Measurements from ENCODE around the gene EPHB2.

EPHB2 gene

DNA sequence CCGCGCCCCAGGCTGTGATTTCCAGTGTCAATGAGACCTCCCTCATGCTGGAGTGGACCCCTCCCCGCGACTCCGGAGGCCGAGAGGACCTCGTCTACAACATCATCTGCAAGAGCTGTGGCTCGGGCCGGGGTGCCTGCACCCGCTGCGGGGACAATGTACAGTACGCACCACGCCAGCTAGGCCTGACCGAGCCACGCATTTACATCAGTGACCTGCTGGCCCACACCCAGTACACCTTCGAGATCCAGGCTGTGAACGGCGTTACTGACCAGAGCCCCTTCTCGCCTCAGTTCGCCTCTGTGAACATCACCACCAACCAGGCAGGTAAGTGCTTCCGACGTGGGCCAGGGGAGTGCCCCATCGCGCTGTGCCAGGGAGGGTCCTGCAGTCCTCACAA, 154.2 kb downstream of the EPHB2 start:
- DNase-seq, result no peak

DNA sequence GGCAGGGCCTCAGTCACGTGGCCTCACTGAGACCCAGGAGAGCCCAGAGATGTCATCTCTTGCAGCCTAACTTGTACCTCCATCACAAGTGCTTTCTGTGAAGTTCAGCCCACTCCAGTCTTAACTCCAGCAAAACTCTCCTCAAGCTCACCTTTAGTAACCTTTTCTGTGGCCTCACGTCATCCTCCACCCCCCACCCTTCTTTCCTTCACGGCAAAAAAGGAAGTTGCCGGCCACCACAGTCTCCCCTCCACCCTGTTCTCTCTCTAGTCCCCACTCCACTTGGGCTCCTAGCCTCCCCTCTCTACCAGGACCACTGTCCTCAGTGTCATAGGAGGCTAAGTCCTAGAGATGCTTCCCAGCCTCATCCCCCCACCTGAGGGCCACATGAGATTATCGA, 155.1 kb downstream of the EPHB2 start:
- DNase-seq, result no peak

DNA sequence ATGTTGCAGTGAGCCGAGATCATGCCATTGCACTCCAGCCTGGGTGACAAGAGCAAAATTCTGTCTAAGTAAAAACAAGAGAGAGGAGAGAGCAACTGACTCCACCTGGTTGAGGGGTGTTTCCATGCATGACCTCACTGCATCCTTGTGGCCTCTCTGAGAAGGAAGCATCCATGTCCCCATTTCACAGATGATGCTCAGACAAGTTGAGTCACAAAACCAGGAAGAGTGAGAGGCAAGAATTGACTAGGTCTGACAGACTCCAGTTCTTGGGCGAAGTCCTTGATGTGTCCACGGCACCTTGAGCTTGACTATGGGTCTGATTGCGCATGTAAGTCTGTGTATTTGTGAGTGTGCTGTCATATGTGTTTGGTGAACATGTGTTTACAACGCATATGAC, 156.2 kb downstream of the EPHB2 start:
- DNase-seq, result no peak

DNA sequence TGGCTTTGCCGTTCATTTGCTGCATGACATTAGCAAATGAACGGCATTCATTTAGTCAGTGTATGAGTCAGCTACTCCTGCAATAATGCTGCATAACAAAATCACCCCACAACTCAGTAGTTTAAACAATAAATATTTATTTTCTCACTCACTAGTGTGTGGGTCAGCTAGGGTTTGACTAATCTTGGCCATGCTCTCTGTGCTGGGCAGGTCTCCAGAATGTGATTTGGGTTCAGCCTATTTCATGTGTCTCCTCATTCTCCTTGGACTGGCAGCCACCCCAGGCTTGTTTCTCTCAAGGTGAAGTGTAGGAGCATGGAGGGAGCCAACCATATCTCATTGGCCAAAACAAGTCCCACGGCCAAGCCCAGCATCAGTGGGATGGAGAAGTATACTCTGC, 157.7 kb downstream of the EPHB2 start:
- DNase-seq, result no peak

DNA sequence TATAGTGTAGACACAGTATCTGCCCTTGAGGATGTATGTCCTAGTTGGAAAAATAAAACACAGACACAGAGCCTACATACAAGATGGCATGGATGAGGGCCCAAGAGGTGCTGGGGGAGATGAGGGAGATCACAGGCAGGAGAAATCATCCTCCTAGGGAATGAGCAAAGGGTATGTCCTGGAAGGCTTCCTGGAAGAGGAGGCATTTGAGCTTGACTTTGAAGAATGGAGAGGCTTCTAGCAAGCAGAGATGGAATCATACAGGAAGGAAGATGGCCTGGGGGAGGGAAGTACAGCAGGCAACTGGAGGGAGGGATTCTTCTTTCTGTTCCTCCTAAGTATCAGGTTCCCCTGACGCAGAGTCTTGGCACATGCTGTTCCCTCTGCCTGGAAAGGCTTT, 158.7 kb downstream of the EPHB2 start:
- DNase-seq, result no peak

DNA sequence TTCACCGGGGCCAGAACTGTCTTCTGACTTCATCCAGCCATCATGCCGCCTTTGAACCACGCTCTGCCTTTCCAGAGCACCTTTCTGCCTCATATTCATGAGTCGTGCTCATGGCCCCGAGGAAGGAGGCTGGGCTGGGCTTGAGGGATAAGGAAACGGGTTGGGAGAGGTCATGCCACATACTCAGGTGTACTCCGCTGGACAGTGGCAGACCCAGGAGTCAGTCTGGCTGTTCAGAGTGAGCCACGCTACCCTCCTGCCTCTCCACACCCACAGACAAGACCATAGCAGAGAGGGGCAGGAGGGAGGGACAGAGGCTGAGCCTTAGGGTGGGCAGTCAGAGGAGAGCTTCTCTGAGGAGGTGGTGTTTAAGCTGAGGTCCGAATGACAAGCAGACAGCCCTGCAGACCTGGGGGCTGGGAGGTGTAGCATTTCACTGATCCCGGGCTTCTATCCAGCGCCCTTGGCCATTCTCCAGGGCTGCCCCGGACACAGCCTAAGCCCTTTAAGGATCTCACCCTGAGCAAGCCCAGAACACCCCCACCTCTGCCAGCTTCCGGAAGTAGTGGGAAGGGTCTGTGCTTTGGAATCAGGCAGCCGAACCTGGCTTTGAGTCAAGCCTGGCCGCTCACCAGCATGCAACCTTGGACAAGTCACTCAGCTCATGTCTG, 159.7 kb downstream of the EPHB2 start:
- DNase-seq, result peak; percentile 29

DNA sequence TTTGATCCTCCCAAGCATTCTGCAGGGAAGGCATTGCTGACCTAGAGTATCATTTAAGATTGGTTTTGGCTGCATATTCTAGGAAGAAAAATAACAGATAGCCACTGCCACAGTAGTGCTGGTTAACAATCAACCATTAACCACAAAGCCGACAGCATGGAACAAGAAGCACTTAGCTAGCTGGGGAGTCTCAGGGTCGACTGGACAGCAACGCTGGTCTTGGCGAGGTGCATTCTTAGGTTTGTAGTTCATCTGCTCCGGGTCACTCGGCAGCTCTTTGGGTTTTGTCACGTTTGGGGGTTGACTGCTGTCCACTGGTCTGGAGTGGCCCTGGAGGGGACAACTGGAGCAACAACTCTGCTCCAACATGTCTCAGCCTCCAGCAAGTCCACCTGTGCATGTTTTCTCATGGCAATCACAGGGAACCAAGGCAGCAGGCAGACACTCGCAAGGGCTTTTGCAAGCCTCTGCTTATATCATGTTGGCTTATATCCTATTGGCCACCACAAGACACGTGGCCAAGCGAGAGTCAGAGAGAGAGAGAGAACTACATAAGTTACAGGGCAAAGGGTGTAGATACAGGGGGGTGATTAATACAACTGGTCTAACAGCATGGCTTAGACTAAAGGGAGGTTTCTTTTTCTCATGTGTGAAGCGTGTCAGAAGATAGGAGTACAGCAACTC, 162.5 kb downstream of the EPHB2 start:
- peak; percentile 86 for DNase-seq

DNA sequence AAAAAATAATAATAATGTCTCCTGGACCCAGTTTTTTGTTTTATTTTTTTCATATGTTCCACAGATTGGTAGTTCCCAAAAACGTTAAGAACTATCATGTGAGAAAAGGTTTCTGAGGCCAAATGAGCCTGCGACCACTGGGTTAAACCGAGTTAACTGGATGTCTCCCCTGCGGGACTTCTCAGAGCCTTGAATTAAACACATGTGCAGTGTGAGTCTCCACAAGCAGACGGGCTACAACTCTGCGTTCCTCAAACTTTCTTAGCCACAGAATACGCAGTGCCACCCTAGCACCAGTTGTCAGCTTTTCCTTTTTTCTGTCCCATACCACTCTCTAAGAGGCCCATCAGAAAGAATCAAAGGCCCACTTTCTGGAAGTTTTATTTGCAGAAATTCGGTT, 164.1 kb downstream of the EPHB2 start:
- no peak for DNase-seq

DNA sequence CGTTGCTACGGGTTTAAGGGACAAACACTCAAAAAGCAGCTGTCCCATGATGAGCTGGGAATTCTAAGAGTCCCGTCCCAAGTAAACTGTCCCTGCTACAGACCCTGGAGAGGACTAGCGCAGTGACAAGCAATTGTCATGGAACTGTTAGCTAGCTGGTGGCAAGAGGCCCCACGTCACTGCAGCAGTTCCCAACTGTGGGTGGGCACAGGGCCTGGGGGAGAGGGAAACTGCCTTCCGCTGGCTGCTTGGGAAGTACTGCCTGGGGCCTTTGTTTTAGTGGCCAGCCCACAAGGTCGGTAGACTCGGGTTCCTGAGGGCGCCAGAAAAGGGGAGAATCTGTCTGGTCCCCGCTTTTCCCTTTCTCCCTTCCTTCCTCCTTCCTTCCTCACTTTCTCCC, 164.6 kb downstream of the EPHB2 start:
- DNase-seq, result no peak

DNA sequence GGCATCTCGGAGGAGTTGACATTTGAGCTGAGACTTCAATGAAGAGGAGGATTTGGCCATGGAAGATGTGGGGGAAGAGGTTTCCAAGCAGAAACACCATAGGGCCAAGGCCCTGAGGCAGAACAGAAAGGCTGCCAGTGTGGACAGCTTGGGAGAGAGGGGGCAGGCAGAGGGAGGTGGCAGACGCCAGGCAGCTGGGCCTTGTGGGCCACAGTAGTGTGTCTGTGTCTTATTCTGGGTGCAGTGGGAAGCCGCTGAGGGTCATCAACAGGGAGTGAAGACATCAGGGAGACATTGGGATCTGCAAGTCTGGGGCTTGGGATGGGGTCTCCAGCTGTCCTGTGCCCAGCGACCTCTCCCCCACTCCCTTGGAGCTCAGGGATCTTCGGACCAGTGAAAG, 165.2 kb downstream of the EPHB2 start:
- DNase-seq, result no peak

DNA sequence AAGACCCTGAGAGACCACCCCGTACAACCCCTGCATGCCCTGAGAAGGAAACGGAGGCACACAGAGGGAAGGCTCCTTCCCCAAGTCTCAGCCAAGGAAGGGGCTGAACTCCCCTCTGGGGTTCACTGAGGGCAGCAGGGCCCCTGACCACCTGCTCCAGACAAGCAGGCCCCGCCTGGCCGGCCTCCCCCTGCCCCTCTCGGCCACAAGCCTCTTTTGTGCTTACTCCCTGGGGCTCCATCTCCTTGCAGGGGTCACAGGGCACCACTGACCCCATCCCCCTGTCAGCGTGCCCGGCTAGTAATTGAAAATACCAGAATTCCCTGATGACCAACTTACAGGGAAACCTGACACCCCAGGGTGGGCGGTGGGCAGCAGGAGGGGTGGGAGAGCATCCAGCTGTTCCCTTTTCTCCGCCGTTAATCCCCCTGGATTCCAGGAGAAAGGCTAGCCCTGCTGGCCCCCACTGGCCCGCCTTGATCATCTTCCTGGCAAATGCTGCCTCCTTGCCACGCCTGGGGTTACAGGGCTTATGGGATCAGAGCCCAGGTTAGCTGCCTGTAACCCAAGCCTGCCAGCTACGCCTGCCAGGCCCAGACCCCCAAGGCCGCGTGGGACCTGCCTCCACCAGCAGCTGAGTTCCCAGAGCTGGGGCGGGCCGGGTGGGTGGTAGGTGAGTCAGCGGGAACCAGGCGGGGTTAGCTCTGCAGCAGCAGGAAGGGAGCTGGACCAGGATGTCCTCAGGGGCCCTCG, 165.9 kb downstream of the EPHB2 start:
- peak; percentile 39 for DNase-seq

DNA sequence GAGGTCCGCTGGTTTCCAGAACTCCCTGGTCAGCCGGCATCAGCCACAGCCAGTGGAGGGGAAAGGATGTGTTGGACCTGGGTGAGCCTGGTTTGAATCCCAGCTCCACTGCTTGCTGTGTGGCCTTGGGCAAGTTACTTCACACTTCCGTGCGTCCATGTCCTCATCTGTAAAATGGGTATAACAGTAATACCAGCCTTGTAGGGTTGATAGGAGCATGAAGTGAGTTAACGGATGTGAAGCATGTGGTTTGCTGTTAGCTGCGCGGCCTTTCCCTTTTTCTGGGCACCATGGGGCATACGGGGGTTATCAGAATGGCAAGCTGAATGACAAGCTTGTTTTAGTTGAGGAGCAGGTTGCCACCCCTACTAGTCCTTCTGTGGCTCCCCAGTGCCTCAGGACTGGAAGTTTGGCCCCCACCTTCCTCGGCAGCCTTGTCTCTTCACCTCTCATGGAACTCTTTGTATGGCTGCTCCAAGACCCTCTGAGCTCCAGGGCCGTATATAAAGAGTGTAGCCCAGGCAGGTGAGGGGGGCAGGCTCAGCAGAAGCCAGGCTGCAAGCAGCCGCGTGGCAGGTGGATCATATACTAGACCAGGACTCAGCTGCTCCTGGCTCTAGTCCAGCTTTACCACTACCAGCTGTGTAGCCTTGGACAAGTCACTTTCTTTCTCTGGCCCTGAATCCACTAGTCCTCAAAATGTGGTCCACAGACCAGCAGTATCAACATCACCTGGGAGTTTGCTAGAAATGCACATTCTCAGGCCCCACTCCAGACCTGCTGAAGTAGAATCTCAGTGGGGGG, 166.7 kb downstream of the EPHB2 start:
- no peak for DNase-seq

DNA sequence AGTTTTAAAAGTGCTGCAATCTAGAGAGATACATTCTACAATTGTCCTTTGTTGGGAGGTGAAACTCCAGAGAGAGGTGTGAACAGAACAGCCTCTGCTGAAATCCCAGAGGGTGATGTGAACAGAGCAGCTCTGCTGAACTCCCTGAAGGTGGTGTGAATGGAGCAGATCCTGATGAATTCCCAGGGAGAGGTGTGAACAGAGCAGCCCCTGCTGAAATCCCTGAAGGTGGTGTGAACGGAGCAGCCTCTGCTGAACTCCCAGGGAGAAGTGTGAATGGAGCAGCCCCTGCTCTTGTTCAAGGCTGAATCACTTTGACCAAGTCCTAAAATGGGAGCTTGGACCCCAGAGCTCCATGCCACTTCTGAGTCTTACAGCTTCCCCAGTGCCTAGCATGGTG, 167.3 kb downstream of the EPHB2 start:
- DNase-seq, result no peak

DNA sequence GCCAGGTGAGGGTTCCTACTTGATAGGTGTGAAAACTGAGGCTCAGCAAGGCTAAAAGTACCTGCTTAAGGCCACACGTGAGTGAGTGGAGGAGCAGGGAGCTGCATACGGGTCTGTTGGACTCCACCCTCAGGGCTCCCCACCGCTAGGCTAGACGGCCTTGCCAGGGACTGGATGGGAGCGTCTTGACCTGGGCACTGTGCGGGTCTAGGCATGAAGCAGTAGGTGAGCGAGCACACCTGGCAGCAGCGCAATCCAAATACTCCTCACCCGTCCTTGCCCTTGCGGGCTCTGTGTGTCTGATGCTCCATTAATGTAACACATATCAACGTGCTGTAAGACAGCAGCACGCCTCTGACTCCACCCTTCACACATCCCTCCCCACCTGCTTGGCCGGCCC, 168.0 kb downstream of the EPHB2 start:
- DNase-seq, result no peak

DNA sequence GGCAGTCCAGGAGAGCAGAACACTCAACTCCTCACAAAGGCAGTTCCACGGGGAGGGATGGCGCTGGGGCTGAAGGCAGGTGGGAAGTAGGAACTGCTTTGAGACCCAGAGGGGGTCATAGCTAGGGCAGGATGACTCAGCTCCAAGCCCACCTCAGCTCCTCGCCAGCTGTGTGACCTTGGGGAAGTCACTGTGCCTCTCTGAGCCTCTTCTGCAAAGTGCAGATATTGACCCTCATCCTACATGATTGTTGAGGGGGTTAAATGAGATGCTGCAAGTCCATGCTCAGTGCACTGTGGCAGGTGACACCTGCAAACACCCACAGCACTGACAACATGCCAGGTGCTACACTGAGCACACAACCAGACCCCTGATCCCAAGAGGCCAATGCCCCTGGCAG, 168.8 kb downstream of the EPHB2 start:
- no peak for DNase-seq

DNA sequence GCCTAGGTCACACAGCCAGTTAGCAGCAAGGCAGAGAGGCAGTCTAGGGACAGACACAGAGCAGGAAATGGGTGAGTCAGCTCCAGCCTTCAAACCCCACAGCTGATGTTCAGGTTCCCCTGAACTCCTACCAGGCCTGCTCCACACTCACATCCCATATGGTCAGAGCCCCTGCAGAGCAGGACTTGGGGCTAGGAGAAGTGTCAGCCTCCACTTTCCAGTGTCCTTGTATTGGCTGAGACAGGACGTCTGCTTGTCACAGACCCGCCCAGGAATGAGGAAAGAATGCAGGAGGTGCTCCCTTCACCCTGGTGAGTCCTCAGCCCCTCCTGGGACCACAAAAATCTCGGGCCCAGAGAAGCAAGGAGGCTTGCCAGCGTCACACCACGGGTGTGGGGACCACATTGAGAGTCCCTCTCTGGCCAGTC, 169.5 kb downstream of the EPHB2 start:
- DNase-seq, result no peak

DNA sequence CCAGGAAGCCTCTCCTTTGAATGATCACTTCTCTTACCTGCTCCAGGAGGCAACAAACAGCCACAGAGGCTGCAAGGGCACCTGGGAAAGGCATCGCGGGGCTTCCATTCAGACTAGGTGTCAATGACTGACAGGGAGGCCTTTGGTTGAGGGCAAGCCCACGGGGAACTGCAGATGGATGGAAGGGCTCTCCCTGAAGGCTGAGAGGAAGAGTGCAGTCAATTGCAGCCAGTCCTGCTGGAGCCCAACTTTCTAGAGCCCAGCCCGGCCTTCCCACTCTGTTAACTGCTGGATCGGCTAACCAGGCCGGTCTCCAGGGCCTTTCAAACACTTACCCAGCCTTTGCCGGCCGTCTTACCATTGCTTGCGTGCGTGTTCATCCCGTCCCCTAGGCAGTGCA, 172.8 kb downstream of the EPHB2 start:
- no peak for DNase-seq

DNA sequence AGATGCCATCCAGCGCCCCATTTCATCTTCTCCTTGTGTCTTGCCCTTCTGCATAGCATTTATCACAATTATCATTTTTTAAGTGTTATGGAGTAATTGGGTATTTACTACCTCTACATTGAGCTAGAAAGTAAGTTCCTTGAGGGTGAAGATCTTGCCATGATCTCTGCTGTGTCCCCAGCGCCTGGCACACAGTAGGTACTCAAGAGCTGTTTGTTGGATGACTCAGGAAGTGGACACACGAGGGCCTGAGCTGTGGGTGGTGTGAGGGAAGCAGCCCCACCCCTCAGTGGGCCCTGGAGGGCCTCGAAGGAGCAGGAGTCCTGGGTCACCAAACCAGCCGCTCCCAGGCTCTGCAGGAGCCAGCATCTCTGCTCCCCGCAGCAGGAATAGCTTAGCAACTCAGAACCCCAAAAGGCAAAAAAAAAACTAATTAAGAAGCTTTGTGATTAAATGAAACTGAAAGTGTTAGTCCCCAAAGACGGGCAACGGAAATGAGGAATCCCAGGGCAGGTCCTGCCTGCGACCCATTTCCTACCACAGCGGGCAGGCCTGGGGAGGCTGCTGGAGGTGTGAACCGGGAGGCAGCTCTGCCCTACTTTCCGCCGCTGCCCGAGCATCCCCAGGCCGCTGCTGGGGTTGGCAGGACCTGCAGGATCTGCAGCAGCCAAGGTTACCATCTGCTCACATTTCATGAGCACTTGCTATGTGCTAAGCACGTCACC, 174.3 kb downstream of the EPHB2 start:
- no peak for DNase-seq

DNA sequence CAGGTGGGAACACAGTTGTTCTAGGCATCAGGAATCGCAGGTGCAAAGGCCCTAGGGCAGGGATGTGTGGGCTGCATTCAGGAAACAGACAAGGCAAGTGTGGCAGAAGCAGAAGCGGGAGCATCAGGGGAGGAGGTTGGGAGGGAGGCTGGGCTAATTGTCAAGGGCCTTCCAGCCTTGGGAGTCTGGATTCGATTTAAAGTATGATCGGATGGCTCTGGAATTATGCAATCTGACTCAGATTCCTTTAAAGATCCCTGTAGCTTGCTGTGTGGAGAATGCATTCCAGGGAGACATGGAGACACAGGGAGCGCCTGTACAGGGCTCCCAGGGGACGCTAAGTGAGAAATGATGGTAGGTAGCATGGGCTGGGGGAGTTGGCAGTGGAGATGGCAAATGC, 175.6 kb downstream of the EPHB2 start:
- no peak for DNase-seq

DNA sequence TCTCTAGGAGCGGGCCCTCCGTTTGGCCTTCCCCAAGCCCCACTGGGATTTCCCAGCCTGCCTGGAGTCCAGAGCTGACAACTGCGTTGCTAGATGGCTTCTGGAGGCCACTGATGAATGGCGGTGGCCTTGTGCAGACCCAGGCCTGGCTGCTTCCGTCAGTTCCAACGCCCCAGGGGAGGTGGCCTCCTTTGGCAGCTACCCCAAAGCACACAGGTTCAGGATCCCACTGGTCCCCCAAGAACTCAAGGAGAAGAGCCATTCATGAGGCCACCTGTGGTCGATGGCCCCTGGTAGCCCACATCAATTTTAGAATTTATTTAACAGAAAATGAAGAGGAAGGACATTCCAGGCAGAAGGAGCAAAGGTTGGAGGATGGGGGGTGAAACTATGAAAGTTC, 176.9 kb downstream of the EPHB2 start:
- no peak for DNase-seq

DNA sequence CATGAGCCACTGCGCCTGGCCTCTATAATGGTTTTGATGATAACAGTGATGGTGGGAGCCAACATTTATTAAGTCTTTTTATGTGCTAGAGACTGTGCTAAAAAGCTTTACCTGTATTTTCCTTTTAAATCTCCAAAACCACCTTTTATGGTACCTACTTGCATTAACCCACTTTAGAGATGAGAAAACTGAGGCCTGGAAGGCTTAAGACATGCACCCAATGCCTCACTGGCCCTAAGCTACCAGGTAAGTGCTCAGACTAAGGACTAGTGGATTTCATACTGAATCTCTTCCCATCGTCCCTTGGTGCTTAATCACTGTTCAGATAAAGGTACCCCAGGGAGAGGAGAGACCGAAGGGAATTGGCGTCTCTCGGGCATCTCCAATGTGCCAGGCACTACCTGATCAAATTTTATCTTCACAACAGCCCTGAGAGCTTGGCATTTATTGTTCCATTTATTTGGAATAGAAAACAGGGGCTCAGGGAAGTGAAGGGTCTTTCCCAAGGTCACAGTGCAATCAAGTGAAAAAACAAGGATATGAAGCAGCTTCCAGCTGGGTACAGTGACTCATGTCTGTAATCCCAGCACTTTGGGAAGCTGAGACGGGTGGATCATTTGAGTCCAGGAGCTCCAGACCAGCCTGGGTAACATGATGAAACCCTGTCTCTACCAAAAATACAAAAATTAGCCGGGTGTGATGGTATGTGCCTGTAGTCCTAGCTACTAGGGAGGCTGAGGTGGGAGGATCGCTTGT, 177.9 kb downstream of the EPHB2 start:
- peak; percentile 8 for DNase-seq
